ENCODE measurements around the gene KIRREL1.

KIRREL1 gene

GRCh38 chr1:158007667-158008386 lies 14.4 kb downstream of the KIRREL1 start:
- DNase-seq: no peak

- DNase-seq: no peak
These were observed 15.2 kb downstream of the KIRREL1 start for GRCh38 chr1:158008630-158009029.

GRCh38 chr1:158011714-158012113 lies 18.3 kb downstream of the KIRREL1 start:
- DNase-seq: no peak

- DNase-seq: no peak
These were observed 20.6 kb downstream of the KIRREL1 start for GRCh38 chr1:158013840-158014730.

GRCh38 chr1:158014731-158015320 lies 21.4 kb downstream of the KIRREL1 start:
- no peak for DNase-seq

- DNase-seq: no peak
These were observed 23.3 kb downstream of the KIRREL1 start for GRCh38 chr1:158016651-158017335.

GRCh38 chr1:158017800-158018595 lies 24.6 kb downstream of the KIRREL1 start:
- DNase-seq: no peak

- no peak for DNase-seq
These were observed 25.9 kb downstream of the KIRREL1 start for GRCh38 chr1:158019171-158019868.

- no peak for DNase-seq
These were observed 26.9 kb downstream of the KIRREL1 start for GRCh38 chr1:158020259-158020885.

GRCh38 chr1:158020886-158021620 lies 27.6 kb downstream of the KIRREL1 start:
- DNase-seq: no peak

GRCh38 chr1:158021721-158022120 lies 28.3 kb downstream of the KIRREL1 start:
- DNase-seq: no peak

- no peak for DNase-seq
These were observed 29.3 kb downstream of the KIRREL1 start for GRCh38 chr1:158022554-158023312.

- DNase-seq: no peak
These were observed 31.3 kb downstream of the KIRREL1 start for GRCh38 chr1:158024737-158025136.

- DNase-seq: no peak
These were observed 32.3 kb downstream of the KIRREL1 start for GRCh38 chr1:158025576-158026230.

GRCh38 chr1:158026651-158027050 lies 33.2 kb downstream of the KIRREL1 start:
- DNase-seq: no peak

GRCh38 chr1:158027508-158027907 lies 34.1 kb downstream of the KIRREL1 start:
- DNase-seq: no peak

GRCh38 chr1:158028969-158029368 lies 35.5 kb downstream of the KIRREL1 start:
- no peak for DNase-seq

GRCh38 chr1:158035014-158035413 lies 41.6 kb downstream of the KIRREL1 start:
- no peak for DNase-seq

GRCh38 chr1:158035976-158036583 lies 42.6 kb downstream of the KIRREL1 start:
- DNase-seq: no peak

Data from CD4-positive, alpha-beta T cell treated with Interleukin-1 beta for 1 hour (primary cell).